Right atrium auricular region (tissue), 2 donors: ENCODE results near the gene FREM3. TPM values are rescaled to one million over a fixed set of nuclear protein-coding genes. Genes with fewer than 3 reads are reported as not detected.
"Not testable (repeated sequence)": the region's sequence is repeated elsewhere in the genome, so short reads cannot be mapped to it uniquely, and the experiment has no call there.

ENCODE experiments used
- DNase-seq: peaks from one replicate; pipeline ENCODE4 v3.0.0-alpha.2; 2019; ENCODE audit warnings: low spot score
- H3K27ac ChIP-seq, 2 donors: fragments of 200-600 bp; sonication (generic); 1 replicate in 1 of 2; 2 replicates in 1 of 2; pipeline ENCODE4 v1.5.1; 2016 to 2019
- H3K27me3 ChIP-seq, 2 donors: fragments of 200-600 bp; sonication (generic); one replicate each; pipeline versions ENCODE4 v1.5.1 to v1.6.0; 2017 to 2019
- H3K36me3 ChIP-seq: fragments of 200-600 bp; sonication (generic); one replicate; pipeline ENCODE4 v1.5.1; 2016
- H3K4me1 ChIP-seq, 2 donors: fragments of 200-600 bp; sonication (generic); one replicate each; pipeline versions ENCODE4 v1.5.1 to v1.6.0; 2017 to 2019
- H3K4me3 ChIP-seq, 2 donors: fragments of 200-600 bp; sonication (generic); 1 replicate in 1 of 2; 2 replicates in 1 of 2; pipeline ENCODE4 v1.5.1; 2017 to 2019; ENCODE audit warnings: mild to moderate bottlenecking in 1 of 2, moderate library complexity in 1 of 2
- H3K9me3 ChIP-seq, 2 donors: fragments of 200-600 bp; sonication (generic); one replicate each; pipeline ENCODE4 v1.5.1; 2019
- total RNA-seq, 2 donors: library from RNA; depleted of rRNA; stranded (reverse); fragments of >200 nt; gene quantifications; one replicate each; pipeline ENCODE4 v1.1.0, GENCODE V29; 2016
- TF ChIP-seq, protein P1 (sequence below), 2 donors: fragments of 200-600 bp; sonication (generic); IDR thresholded peaks; one replicate each; pipeline ENCODE4 v1.5.1; 2019; ENCODE audit warnings: antibody characterized with exemption in 2 of 2

FREM3 gene
- total RNA-seq, 2 donors from 2014 or later: 0.04 TPM; not detected in 1

DNA sequence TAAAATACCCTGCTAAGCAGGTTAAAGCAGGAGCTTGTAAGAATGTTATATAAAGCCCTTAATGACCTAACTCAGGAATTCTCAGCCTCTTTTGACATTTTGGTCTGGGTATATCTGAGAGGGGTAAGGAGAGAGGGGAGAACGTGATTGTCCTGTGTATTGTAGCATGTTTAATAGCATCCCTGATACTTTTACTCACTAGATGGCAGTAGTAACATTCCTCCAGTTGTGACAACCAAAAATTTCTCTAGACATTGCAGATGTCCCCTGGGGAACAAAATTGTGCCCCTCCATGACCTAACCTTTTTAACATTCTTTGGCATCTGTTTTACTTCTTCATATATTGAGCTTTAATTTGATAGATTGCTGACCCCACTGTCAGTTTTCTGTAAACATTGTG lies 169.1 kb downstream of the FREM3 start:
- peaks cover 0 to 7% of the 10 kb centered on the region in 2 donors for H3K4me1 ChIP-seq
- peaks cover 91% of the 10 kb centered on the region for H3K36me3 ChIP-seq
- H3K27me3 ChIP-seq: no peaks in the 10 kb centered on the region
- H3K27ac ChIP-seq: no peak overlapping the region
- DNase-seq: no peak
- TF ChIP-seq, protein P1, sequence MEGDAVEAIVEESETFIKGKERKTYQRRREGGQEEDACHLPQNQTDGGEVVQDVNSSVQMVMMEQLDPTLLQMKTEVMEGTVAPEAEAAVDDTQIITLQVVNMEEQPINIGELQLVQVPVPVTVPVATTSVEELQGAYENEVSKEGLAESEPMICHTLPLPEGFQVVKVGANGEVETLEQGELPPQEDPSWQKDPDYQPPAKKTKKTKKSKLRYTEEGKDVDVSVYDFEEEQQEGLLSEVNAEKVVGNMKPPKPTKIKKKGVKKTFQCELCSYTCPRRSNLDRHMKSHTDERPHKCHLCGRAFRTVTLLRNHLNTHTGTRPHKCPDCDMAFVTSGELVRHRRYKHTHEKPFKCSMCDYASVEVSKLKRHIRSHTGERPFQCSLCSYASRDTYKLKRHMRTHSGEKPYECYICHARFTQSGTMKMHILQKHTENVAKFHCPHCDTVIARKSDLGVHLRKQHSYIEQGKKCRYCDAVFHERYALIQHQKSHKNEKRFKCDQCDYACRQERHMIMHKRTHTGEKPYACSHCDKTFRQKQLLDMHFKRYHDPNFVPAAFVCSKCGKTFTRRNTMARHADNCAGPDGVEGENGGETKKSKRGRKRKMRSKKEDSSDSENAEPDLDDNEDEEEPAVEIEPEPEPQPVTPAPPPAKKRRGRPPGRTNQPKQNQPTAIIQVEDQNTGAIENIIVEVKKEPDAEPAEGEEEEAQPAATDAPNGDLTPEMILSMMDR (IDR thresholded peaks at IDR 0.05): peak in 1 of 2 donors; percentile 50
- no peaks in the 10 kb centered on the region for H3K9me3 ChIP-seq
- H3K4me3 ChIP-seq: no peak overlapping the region

GRCh38 chr4:143528046-143528445 lies 172.4 kb downstream of the FREM3 start:
- not testable (repeated sequence) for H3K4me1 ChIP-seq, H3K27me3 ChIP-seq, H3K9me3 ChIP-seq, DNase-seq, H3K4me3 ChIP-seq, H3K27ac ChIP-seq
- peaks cover 78% of the 10 kb centered on the region for H3K36me3 ChIP-seq

Other genes starting within 250 kb of the FREM3 start
- 10 to 100 TPM; 18.6 to 23.4 TPM for gene SMARCA5, start 187.0 kb downstream of the FREM3 start, total RNA-seq
- gene GYPE, start 204.9 kb upstream of the FREM3 start, total RNA-seq: 1 to 10 TPM in 1 of 2 donors, under 1 TPM in 1; 0.44 to 1.5 TPM